GM19351 (cell line): ENCODE data around the gene JRKL.

ENCODE experiments used
- ATAC-seq: cut with Tn5 transposase; IDR thresholded peaks from one replicate; pipeline ENCODE4 v1.9.1; 2021; ENCODE audit warnings: mild to moderate bottlenecking, moderate library complexity; ENCODE audit not compliant: unreplicated experiment

Gene JRKL

DNA sequence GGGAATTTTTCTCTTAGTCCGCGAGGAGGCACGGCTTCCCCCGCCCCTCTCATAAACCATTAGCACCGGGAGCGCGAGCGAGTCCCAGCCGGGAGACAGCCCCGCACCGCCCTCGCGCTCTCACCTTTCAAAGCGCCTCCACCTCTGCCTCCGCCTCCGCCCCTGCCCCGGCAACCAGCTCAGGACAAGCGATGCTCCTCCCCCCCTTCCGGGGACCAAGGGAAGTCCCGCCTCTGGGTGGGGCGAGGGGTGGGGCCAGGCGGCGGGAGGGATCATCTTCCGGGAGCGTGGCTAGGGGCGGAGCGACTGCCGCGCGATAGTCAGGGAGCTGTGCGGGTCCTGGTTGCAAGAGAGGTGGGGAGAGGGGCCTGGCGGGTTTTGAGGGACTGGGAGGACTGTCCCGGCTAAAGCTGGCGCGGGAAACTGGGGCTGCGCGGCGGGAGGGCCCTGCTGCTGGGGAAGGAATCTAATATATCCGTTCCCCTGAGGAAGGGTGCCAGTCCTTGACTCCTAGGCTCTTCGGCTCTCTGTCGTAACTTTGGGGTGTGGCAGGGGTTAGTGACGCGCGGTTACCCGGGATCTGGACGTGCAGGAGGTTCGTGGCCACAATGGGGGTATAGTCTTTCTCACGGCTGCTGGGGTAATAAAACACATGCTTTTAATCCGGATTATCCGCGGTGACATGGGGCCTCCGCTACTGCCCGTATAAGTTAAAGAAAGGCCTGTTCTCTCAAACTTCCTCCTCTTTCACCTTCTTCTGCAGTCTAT is at the start of gene JRKL, which contains the start of gene CCDC82:
Gene JRKL (plus strand): TSS at position 294 of the 768 bp plus-strand sequence. CDS start 637 bp downstream, outside the sequence.
Gene CCDC82 (minus strand): TSS at position 193 of the 768 bp plus-strand sequence. CDS start 5,165 bp downstream, outside the sequence.
- peak; percentile 87 for ATAC-seq

DNA sequence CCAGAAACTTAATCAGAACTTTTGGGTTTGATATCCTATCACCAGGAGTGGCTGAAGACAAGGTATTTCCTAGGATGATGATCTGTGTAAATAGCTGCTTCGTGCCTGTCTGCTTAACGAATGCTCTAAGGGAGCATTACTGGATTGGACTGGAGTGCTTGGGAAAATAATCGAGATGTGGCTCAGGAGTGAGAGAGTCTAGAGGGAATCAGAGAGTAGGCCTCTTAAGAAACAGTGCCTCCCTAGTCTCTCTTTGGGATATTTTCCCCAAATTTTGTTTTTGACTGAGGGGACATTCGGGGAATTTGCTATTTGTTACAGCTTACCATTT is 49.3 kb upstream of the JRKL start:
- no peak for ATAC-seq

DNA sequence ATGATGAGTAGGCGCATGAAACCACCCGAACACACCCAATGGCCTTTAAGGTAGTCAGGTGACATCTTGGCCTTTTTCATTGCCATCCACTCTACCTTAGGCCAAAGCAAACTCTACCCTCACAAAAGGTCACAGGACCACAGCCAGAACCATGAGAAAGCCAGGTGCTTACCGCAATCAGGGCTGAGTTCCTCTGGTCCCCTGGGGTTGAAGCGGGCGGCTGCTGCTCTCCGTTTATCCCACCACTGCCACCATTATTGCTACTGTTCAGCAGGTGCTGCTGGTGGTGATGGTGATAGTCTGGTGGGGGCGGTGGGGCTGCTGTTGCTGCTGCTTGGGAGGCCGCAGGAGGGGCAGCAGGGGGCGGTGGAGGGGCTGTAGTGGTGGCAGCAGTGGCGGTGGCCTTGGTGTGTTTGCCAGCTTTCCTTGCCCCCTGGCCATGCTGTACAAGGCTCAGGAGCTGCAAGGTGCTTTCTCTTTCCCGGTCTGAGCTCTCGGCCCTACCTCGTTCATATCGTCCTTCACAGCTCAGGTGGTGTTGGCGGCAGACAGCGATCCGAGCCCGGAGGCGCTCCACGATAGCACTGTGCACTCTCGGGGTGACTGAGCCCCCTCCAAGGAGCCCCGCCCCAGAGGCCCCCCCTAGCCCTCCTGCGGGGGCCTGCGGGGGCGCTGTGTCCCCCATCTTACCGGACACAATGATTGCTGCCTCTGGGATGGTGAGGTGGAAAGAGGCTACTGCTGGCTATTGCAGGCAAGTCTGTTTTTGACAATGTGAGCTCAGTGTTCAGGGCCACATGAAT is 48.4 kb upstream of the JRKL start:
- peak; percentile 29 for ATAC-seq

DNA sequence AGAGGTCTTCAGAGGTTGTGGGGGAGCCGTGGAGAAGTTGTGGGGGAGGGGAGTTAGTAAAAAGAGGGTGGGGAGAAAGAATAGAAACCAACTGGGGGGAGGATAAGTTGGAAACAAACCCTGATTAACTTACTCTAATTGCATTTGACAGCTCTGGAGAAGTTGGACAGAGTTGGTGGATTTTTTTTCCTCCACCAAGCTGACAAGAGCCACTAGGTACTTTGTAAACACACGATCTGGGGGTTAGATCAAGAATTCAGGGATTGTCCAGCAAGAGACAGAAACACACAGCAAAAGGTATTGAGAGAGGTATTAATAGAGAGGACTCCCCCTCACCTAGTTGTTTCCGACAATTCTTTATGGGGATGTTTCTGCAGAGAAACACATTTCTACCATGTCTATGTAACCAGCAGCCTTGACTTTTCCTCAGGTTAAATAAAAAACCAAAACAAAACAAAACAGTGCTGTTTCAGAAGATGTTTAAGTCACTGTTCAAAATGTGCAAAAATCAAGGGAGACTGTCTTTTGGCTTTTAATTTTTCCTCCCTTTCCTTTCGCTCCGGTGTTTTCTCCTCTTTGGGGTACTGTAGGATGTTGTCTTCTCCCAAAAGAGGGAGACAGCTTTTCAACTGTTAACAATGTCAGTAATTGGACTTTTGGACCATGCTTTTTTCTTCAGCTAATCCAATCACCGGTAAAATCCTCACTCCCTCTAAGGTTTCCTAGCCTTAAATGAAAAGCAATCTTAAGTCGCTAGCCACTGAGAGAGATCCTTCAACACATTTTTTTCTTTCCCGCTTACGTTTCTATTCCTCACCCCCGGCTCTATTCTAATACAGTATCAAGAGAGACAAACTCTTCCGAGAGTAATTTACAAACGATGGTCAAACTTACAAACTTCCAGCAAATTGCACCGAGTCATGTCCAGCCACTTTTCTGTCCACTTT is 47.5 kb upstream of the JRKL start:
- no peak for ATAC-seq

DNA sequence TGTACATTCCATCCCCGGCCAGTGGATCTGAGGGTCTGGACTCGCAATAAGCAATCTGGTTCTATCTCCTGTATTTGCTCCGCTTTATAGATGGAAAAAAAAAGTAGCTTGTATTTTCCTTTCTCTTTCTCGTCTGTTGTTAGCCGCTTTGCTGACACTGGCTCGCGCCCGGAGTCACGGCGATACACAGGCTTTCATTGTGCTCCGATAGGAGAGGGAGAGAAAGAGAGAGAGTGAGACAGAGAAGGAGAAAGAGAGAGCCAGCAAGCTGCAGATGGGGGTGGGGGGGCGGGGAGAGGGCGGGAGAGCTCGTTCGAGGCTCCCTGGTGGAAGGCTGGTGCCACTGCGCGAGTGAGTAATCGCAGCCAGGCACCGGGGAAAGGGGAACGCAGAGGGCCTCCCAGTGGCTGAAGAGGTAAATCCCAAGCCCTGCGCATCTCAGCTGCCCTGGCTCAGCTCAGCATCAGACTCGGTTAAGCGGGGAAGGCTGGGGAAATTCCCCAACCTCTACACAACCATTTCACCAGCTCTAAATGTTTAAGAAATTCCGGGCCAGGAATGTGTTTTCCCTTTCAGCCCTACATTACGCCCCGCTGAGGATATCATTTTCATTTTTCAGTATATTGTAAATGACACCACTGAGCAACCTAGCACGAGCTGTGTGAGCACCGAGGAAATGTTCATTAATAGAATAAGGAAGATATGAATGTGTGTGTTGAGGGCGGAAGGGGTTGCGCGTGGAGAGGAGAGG is 46.7 kb upstream of the JRKL start, which contains the start of gene MAML2:
Gene MAML2 (minus strand): TSS at position 235 of the 751 bp plus-strand sequence. CDS start 1,300 bp downstream, outside the sequence.
- ATAC-seq, result peak; percentile 78

DNA sequence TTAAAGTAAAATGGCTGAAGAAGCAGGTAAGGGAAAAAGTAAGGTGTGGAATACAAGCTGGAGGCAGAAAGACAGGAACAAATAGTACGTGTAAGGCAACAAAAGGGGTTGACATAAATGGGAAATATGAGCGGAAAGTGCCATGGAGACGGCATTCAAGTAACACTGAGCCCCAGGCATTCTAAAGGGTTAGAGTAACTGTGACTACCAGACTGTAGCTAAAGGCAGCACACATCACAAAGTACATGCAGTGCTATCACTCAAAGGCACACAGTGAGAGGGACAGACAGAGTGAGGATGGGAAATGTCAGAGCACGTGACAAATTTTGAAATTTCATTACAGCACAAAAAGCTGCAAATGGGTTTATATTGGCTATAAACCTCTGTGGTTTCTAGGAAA is 33.0 kb upstream of the JRKL start:
- no peak for ATAC-seq

DNA sequence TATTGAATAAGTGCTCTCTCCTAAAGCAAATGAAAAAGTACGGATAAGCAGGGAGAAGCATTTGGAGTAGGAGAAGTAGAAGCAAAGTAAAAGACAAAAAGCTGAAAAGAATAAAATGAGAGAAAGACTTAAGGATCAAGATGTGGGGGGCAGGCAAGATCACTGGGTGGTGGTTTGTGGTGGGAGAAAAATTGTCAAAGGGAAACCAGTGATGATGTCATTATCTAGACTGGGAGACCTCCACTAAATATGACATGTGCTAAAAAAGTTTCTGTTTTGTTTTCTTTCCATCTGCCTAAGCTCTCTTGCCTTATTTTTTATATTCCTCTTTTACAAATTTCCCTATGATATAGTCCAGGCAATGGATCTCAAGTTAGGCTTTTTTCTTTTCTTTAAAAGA is 32.0 kb upstream of the JRKL start:
- peak; percentile 73 for ATAC-seq

DNA sequence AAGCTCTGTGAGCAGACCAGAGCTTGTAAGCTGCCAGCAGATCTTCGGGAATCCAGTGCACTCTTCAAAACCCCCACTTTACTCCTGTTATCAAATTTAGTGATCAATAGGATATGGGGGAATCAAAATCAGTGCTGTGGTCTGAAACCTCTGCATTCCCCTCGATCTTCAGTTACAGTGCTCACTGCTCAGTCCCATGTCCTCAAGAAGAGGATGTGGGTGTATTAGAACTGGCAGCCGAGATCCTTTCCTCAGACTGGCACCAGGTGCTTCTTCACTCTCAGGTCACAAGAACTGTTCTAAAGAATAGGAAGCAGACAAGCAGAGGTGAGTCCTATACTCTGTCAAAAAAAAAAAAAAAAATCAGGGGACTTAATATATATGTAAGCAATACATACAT is 31.5 kb upstream of the JRKL start:
- no peak for ATAC-seq

DNA sequence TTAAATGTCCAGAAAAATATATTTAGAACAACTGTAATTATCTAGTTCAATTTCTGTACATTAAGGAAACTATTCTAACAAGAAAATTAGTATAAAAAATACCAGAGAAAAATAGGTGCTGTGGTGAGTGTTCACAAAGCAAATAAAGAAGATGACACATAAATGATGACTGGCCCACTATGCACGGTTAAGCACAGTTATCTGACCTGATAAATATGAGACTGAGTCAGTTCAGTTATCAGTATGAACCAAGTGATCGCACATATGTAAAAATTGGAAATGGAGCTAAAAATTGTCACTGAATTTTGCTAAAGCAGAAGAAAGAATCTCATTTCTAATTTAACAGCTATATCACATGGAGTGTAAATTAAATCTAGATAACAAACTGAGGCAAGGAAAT is 28.0 kb upstream of the JRKL start:
- ATAC-seq, result no peak

DNA sequence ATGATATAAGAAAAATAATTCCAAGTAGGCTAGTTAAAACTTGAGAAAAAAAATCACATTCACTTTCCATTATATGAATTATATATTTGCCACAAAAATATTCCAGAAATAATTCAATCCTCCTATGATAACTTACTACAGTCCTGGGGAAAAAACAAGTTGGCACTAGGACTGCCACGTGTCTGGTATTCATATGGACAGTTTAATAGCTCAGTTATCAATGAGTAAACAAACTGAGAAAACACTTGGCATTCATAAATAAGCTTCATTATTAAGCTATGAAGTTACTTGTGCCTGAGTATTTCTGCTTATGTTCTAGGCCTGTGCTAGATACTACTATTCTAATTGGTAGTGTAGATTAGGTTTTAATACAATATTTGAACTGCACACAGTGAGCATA is 24.3 kb upstream of the JRKL start:
- ATAC-seq, result no peak

DNA sequence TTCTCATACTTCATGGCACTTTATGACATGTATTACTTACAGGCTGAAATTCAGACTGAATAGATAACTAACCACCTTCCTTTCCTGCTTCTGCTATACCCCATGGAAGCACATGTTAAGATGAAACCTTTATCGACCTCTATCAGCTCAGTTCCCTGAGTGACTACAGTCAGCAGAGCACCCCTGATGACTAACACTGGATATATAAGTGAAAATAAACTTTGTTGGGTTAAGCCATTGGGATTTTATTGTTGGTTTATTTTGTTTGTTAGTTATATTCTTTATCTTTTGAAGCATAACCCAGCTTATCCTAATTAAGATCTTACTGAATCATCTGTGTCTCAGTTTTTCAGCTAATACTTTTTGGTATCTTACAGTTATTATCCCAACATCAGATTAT is 23.8 kb upstream of the JRKL start:
- no peak for ATAC-seq

DNA sequence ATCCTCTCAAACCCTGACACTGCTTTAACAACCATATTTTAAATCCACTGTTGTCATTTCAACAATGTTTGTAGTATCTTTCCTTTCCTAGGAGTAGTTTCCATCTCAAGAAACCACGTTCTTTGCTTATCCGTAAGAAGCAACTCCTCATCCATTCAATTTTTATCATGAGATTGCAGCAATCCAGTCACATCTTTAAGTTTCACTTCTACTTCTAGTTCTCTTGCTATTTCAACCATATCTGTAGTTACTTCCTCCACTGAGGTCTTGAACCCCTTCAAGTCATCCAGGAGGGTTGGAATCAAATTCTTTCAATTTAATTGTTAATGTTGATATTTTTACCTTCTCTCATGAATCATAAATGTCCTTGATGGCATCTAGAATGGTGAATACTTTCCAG is 22.5 kb upstream of the JRKL start:
- ATAC-seq, result no peak

DNA sequence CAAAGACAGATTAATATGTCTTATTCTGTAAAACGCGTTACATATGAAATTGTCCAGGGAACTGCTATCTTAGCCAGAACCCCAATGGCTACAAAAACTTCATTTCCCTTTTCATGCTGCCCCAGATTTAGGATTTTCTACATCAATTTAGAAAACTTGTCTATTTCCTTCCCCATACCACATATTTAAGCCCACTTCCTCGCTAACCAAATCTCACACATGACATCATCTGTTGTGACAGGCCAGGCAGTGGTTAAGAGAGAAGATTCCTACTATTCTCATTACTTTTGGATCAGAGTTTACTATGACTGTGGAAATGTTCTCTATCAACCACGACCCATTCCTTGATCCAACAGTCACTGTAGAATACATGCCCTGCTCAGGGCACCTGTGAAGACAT is 16.0 kb upstream of the JRKL start:
- ATAC-seq, result no peak

DNA sequence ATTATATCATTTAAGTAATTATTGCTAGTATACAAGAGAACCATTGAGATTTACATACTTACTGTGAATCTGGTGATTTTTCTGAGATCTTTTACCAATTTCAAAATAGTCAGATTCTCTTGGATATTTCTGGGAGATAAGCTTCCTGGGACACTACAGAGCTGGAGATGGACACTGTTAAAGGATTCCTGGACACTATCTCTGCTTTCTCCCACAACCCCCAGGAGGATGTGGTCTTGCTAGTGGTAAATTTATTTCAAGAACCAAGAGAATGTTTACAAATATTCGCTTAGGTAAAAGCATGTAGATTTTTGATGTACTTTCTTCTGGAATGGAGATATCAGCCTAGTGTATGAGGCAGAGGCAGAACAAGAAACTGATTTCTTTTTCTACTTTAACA is 13.0 kb upstream of the JRKL start:
- ATAC-seq, result no peak

DNA sequence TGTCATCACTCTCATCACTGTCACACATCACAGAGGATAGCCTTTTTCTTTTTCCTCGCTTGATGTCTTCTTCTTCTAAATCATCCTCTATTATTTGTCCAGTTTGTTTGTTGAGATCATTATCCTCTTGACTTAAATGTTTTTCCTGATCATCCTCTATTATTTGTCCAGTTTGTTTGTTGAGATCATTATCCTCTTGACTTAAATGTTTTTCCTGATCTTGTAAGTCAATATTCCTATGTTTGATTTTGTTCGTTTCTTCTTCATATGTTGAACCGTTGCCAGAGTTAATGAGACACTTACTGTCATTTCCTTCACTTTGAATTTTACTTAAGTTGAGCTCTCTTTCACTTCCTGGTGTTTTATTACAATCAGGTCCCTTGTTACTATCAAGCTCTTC is 5.7 kb upstream of the JRKL start:
- ATAC-seq, result no peak

DNA sequence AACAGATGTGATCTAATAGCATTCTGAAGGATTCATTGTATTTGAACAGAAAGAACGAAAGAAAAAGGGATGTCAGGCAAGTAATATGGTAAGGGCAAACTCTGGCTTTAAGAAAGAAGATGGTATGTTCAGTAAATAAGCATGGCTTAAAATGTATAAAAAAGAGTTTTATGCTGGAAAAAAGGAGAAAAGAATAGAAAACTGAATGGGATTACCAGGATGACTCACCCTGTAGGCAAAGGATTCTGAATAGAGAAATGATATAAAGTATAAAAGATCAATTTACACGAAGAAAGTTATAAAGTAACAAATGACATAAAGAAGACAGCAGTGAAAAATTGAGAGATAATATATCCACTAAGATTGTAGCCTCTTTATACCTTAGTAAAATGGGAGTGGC is 4.6 kb upstream of the JRKL start:
- no peak for ATAC-seq

DNA sequence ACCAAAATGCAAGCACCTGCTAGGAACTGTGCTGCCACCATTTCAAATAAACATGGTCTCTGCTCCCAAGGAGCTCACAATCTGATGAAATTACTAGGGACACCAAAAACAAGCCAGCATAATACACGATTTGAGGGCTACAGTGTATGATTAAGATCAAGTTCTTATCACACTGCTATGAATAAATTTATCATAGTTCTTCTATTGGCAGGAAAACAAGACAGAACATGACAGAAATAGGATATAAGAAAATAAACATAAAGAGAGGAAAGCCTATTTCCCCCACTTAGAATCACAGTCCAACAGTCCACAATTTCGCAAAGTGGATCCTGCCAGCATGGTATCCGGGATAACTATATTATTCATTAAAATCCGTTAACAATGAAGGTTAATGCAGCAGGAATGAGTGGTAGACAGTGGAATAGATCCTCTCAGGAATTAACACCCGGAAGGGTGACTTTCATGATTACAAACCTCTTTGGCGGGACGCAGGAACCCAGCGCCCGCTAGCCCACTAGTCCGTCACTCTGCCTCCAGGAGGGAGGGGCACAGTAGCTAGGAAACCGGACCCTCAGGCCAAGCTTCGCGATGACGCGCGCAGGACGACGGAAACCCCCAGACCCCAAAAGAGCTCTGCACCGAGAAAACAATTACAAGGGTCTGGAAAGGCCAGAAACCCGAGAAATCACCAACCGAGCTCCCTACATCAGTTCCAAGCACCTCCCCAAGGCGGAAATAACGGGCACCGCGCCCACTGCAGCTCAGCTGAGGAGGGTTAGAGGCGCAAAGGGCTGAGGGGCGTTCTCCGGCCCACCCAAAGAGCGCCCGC is 708 bp upstream of the JRKL start:
- ATAC-seq, result peak; percentile 50

DNA sequence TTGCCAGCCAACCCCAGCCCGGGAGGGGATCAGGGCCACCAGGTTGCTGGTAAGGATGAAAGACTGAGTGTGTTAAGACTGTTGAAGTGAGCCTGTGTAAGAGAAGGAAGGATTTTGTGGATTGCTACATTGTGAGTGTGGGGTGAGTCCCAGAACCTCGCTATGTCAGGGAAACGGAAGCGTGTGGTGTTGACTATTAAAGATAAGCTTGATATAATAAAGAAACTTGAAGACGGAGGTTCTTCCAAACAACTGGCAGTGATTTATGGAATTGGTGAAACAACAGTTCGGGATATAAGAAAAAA is 627 bp downstream of the JRKL start:
- ATAC-seq, result no peak

DNA sequence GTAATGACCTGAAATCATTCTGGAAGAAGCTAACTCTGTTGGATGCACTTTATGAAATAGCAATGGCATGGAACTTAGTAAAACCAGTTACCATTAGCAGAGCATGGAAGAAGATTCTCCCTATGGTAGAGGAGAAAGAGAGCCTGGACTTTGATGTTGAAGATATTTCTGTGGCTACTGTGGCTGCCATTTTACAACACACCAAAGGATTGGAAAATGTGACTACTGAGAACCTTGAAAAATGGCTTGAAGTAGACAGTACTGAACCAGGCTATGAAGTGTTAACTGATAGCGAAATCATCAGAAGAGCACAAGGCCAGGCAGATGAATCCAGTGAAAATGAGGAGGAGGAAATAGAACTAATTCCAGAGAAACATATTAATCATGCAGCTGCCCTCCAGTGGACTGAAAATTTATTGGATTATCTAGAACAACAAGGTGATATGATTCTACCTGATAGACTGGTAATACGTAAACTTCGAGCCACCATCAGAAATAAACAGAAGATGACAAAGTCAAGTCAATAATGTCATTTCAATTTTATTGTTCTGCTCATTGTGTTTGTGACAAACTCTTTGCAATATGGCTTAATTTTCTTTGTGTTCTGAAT is 2.0 kb downstream of the JRKL start:
- no peak for ATAC-seq
